IMR-90 (cell line): ENCODE data around the gene ABCC5. TPM values are rescaled to one million over a fixed set of nuclear protein-coding genes. Genes with fewer than 3 reads are reported as not detected.

Experiments used
- ATAC-seq: fragments of 200-7000 bp; cut with Tn5 transposase; 2 replicates; pipeline ENCODE4 v1.9.1; 2020; ENCODE audit warnings: low read depth, mild to moderate bottlenecking, moderate library complexity
- BruUV-seq: library from RNA; stranded (reverse); fragments of 400-500 nt; replicated peaks from 2 replicates; lab custom pipeline; 2021; lab: Mats Ljungman, UMichigan
- CTCF ChIA-PET: fragments of 300-600 bp; formaldehyde crosslinking; extraction: SDS; loops from one replicate; lab custom pipeline; 2021; ENCODE audit warnings: antibody characterized with exemption; lab: Yijun Ruan, JAX
- POLR2A ChIA-PET: fragments of 300-600 bp; sonication (Branson Sonifier 250); formaldehyde crosslinking; loops from one replicate; lab custom pipeline; 2022; ENCODE audit warnings: antibody characterized with exemption; ENCODE audit not compliant: unreplicated experiment; lab: Charles Lee
- DNase-seq: peaks from one replicate; pipeline ENCODE4 v3.0.0; 2013
- H2AFZ ChIP-seq: replicated peaks from 2 replicates; pipeline ENCODE3; 2013; ENCODE audit warnings: low read length, mild to moderate bottlenecking; ENCODE audit not compliant: poor library complexity
- H2AK5ac ChIP-seq: 2 replicates; pipeline ENCODE4 v1.6.1; 2013; ENCODE audit warnings: low read depth, low read length, inconsistent platforms
- H2AK9ac ChIP-seq: replicated peaks from 2 replicates; pipeline ENCODE3; 2013; ENCODE audit warnings: mild to moderate bottlenecking, low read depth, low read length, moderate library complexity; ENCODE audit not compliant: poor library complexity
- H2BK120ac ChIP-seq: 2 replicates; pipeline ENCODE4 v1.6.1; 2013; ENCODE audit warnings: low read depth, low read length, inconsistent platforms
- H2BK15ac ChIP-seq: 3 replicates; pipeline ENCODE4 v1.6.1; 2013; ENCODE audit warnings: low read depth, low read length, inconsistent platforms
- H2BK20ac ChIP-seq: 2 replicates; pipeline ENCODE4 v1.6.1; 2013; ENCODE audit warnings: low read depth, mild to moderate bottlenecking, inconsistent platforms, low read length, moderate library complexity
- H2BK5ac ChIP-seq: 2 replicates; pipeline ENCODE4 v1.6.1; 2013; ENCODE audit warnings: mild to moderate bottlenecking, low read depth, low read length, inconsistent platforms; ENCODE audit not compliant: poor library complexity, severe bottlenecking
- H3K14ac ChIP-seq: replicated peaks from 2 replicates; pipeline ENCODE4 v1.6.1; 2013; ENCODE audit warnings: low read depth, low read length, inconsistent platforms
- H3K18ac ChIP-seq: 2 replicates; pipeline ENCODE4 v1.6.1; 2013; ENCODE audit warnings: low read depth, low read length, control low read depth
- H3K23ac ChIP-seq: 2 replicates; pipeline ENCODE4 v1.6.1; 2013; ENCODE audit warnings: low read depth, low read length, inconsistent platforms
- H3K27ac ChIP-seq: 2 replicates; pipeline ENCODE4 v1.5.1; 2013; ENCODE audit warnings: mild to moderate bottlenecking, control low read depth, low read length; ENCODE audit not compliant: insufficient read depth
- H3K27me3 ChIP-seq: 2 replicates; pipeline ENCODE4 v1.6.1; 2013; ENCODE audit warnings: low read length; ENCODE audit not compliant: control insufficient read depth, insufficient read depth
- H3K36me3 ChIP-seq: 2 replicates; pipeline ENCODE4 v1.6.1; 2013; ENCODE audit warnings: low read length, mixed read lengths; ENCODE audit not compliant: control insufficient read depth, insufficient read depth
- H3K4ac ChIP-seq: 2 replicates; pipeline ENCODE4 v1.6.1; 2013; ENCODE audit warnings: low read depth, low read length, inconsistent platforms
- H3K4me1 ChIP-seq: 2 replicates; pipeline ENCODE4 v1.6.1; 2013; ENCODE audit warnings: low read length, mixed read lengths; ENCODE audit not compliant: control insufficient read depth, insufficient read depth
- H3K4me2 ChIP-seq: 2 replicates; pipeline ENCODE4 v1.6.1; 2013; ENCODE audit warnings: low read depth, mild to moderate bottlenecking, control low read depth, low read length, moderate library complexity
- H3K4me3 ChIP-seq: 2 replicates; pipeline ENCODE4 v1.5.1; 2013; ENCODE audit warnings: low read depth, mild to moderate bottlenecking, control low read depth, low read length, moderate library complexity; ENCODE audit not compliant: insufficient read depth
- H3K56ac ChIP-seq: 2 replicates; pipeline ENCODE4 v1.6.1; 2013; ENCODE audit warnings: low read length, inconsistent platforms; ENCODE audit not compliant: insufficient read depth; ENCODE audit errors: extremely low read depth
- H3K79me1 ChIP-seq, 2 experiments: 2 replicates each; pipeline ENCODE4 v1.6.1; 2013; ENCODE audit warnings: low read length in 2 of 2, inconsistent platforms in 1 of 2, low read depth in 1 of 2
- H3K9ac ChIP-seq: 2 replicates; pipeline ENCODE4 v1.6.1; 2013; ENCODE audit warnings: low read depth, low read length, control low read depth
- H3K9me1 ChIP-seq: 2 replicates; pipeline ENCODE4 v1.6.1; 2013; ENCODE audit warnings: low read length, inconsistent platforms; ENCODE audit not compliant: insufficient read depth
- H3K9me3 ChIP-seq: 2 replicates; pipeline ENCODE4 v1.6.1; 2013; ENCODE audit warnings: low read length; ENCODE audit not compliant: control insufficient read depth, insufficient read depth
- H4K20me1 ChIP-seq: 2 replicates; pipeline ENCODE4 v1.6.1; 2013; ENCODE audit warnings: low read length, inconsistent platforms; ENCODE audit not compliant: insufficient read depth
- H4K5ac ChIP-seq: 2 replicates; pipeline ENCODE4 v1.6.1; 2013; ENCODE audit warnings: mild to moderate bottlenecking, low read depth, low read length, control low read depth
- H4K8ac ChIP-seq, 2 experiments: 2 replicates each; pipeline ENCODE4 v1.6.1; 2013; ENCODE audit warnings: low read depth in 2 of 2, low read length in 2 of 2, control low read depth in 1 of 2, inconsistent platforms in 1 of 2
- H4K91ac ChIP-seq: 2 replicates; pipeline ENCODE4 v1.6.1; 2013; ENCODE audit warnings: low read depth, low read length, inconsistent platforms; ENCODE audit not compliant: insufficient read depth
- BHLHE40 ChIP-seq: fragments of 150-350 bp; IDR thresholded peaks from 2 replicates; pipeline ENCODE4 v1.6.1; 2016; ENCODE audit warnings: mild to moderate bottlenecking, low read depth, low read length
- CEBPB ChIP-seq: IDR thresholded peaks from 2 replicates; pipeline ENCODE4 v1.6.1; 2012; ENCODE audit warnings: low read depth, low read length, improper control_type of control experiment
- CTCF ChIP-seq: conservative IDR thresholded peaks from 2 replicates; pipeline ENCODE4 v1.5.1; 2012; ENCODE audit warnings: mild to moderate bottlenecking, low read depth, low read length, improper control_type of control experiment
- ELK1 ChIP-seq: fragments of 150-350 bp; IDR thresholded peaks from 2 replicates; pipeline ENCODE4 v1.6.1; 2016; ENCODE audit warnings: low read depth, mild to moderate bottlenecking, low read length, moderate library complexity, borderline replicate concordance
- FOS ChIP-seq: fragments of 150-350 bp; IDR thresholded peaks from 2 replicates; pipeline ENCODE4 v1.6.1; 2016; ENCODE audit warnings: low read depth, low read length
- MAFK ChIP-seq: IDR thresholded peaks from 2 replicates; pipeline ENCODE4 v1.6.1; 2012; ENCODE audit warnings: low read depth, low read length, improper control_type of control experiment
- NFE2L2 ChIP-seq: fragments of 150-350 bp; IDR thresholded peaks from 2 replicates; pipeline ENCODE4 v1.6.1; 2016; ENCODE audit warnings: low read depth, mild to moderate bottlenecking, low read length
- POLR2A ChIP-seq: IDR thresholded peaks from 2 replicates; pipeline ENCODE4 v1.6.1; 2012; ENCODE audit warnings: mild to moderate bottlenecking, low read depth, low read length
- RAD21 ChIP-seq: IDR thresholded peaks from 2 replicates; pipeline ENCODE4 v1.6.1; 2012; ENCODE audit warnings: low read length, improper control_type of control experiment
- RCOR1 ChIP-seq: IDR thresholded peaks from 2 replicates; pipeline ENCODE4 v1.6.1; 2012; ENCODE audit warnings: mild to moderate bottlenecking, low read length, improper control_type of control experiment; ENCODE audit not compliant: insufficient replicate concordance
- RFX5 ChIP-seq: IDR thresholded peaks from 2 replicates; pipeline ENCODE4 v1.8.0; 2012; ENCODE audit warnings: low read depth, mild to moderate bottlenecking, low read length, moderate library complexity
- SMC3 ChIP-seq: fragments of 150-350 bp; IDR thresholded peaks from 2 replicates; pipeline ENCODE4 v1.6.1; 2016; ENCODE audit warnings: low read depth, mild to moderate bottlenecking, antibody characterized with exemption, low read length, moderate library complexity
- USF2 ChIP-seq: fragments of 150-350 bp; IDR thresholded peaks from 2 replicates; pipeline ENCODE4 v1.6.1; 2017; ENCODE audit warnings: mild to moderate bottlenecking, antibody characterized with exemption, low read length, low read depth
- WGBS, 2 experiments: methylation state at CpG; one replicate each; pipeline versions ENCODE4 v1.1.5 to v1.1.7; 2013; ENCODE audit warnings: missing lambda C conversion rate in 2 of 2; ENCODE audit not compliant: insufficient read length in 1 of 2; ENCODE audit errors: extremely low coverage in 2 of 2; 5-methylcytosine and 5-hydroxymethylcytosine counted together
- dilution Hi-C: fragments of 300-500 bp; cut with HindIII; formaldehyde crosslinking; loops from one replicate; pipeline ENCODE4 v1.14.3; 2018; ENCODE audit warnings: low sequenced_read_pairs; ENCODE audit not compliant: unreplicated experiment
- in situ Hi-C: fragments of 300-500 bp; cut with MboI; formaldehyde crosslinking; loops from 3 replicates; pipeline ENCODE4 v1.14.3; 2019; ENCODE audit warnings: low sequenced_read_pairs, inconsistent platforms, mixed read lengths
- intact Hi-C: fragments of 100-400 bp; cut with micrococcal nuclease; formaldehyde crosslinking; loops from 2 replicates; pipeline ENCODE4 v1.10.0; 2022
- polyA plus RNA-seq, 3 experiments: library from polyadenylated mRNA; depleted of rRNA; stranded (reverse); fragments of >200 nt; gene quantifications; 2 replicates each; pipeline ENCODE4 v1.2.3, GENCODE V29; 2012; ENCODE audit warnings: low replicate concordance in 1 of 3
- total RNA-seq: library from RNA; depleted of rRNA; stranded (reverse); fragments of >200 nt; gene quantifications from 2 replicates; pipeline ENCODE4 v1.2.3, GENCODE V29; 2012

Gene ABCC5
- total and polyA plus RNA-seq, 2 of the 4 experiments (the other 2 are of a cell fraction) = 8.4 to 17.7 TPM

- H3K23ac ChIP-seq = peak within 1 kb of the TSS; percentile 84
- peak within 1 kb of the TSS; percentile 73 to 91 for H4K8ac ChIP-seq
- H3K27me3 ChIP-seq = peaks cover 8% of the 10 kb centered on the region
- H3K4me3 ChIP-seq = peak within 1 kb of the TSS; percentile 90
- no peaks in the 10 kb centered on the region for H3K36me3 ChIP-seq
- 2% methylated on average over 34 of the region's 63 CpGs; no CpG with 5 or more reads in 1 of the 2 experiments for WGBS, 2 experiments
- peak within 1 kb of the TSS; percentile 96 for H2AK9ac ChIP-seq
- H3K79me1 ChIP-seq = peaks cover 0 to 33% of the 10 kb centered on the region in 2 experiments; a peak in 2 of 4 replicates
- dilution Hi-C loops (no loop called here), intact Hi-C loops (loop anchor here (1.0 to 10.0 kb wide), 5 partner anchors 59 to 760 kb away; partner anchors contain the start of gene MAP6D1), in situ Hi-C loops (no loop called here)
- BruUV-seq = no TSS peak
- peak within 1 kb of the TSS; percentile 96 for H2AFZ ChIP-seq
- H3K56ac ChIP-seq = peak within 1 kb of the TSS; percentile 54
- H3K18ac ChIP-seq = peak within 1 kb of the TSS; percentile 35
- peak within 1 kb of the TSS; percentile 70 for H3K4ac ChIP-seq
- H3K27ac ChIP-seq = peak within 1 kb of the TSS; percentile 81
- ChIA-PET CTCF (interaction anchor here (0.5 to 1.4 kb wide), 10 partner anchors 11 to 461 kb away, joined by 3 to 7 read pairs (median 4); partner anchors contain the start of gene MAP6D1), POLR2A (no interaction called here)
- peak within 1 kb of the TSS; percentile 88 for H3K4me2 ChIP-seq
- no peaks in the 10 kb centered on the region for H3K9me1 ChIP-seq
- H2BK5ac ChIP-seq = peak within 1 kb of the TSS; percentile 67
- H2BK120ac ChIP-seq = peak within 1 kb of the TSS; percentile 69
- peak within 1 kb of the TSS; percentile 88 for H3K9ac ChIP-seq
- peak within 1 kb of the TSS; percentile 60 for H4K91ac ChIP-seq
- H3K4me1 ChIP-seq = peaks cover 4% of the 10 kb centered on the region; the same call in 1 of the 2 replicates
- H2BK20ac ChIP-seq = peak within 1 kb of the TSS; percentile 20
- H4K5ac ChIP-seq = peak within 1 kb of the TSS; percentile 68
- H2BK15ac ChIP-seq = peak within 1 kb of the TSS; percentile 13; the same call in 1 of the 3 replicates
- H3K9me3 ChIP-seq = no peaks in the 10 kb centered on the region
- DNase-seq (peak; percentile 81), ATAC-seq (peak; percentile 98)
- peaks cover 12% of the 10 kb centered on the region for H4K20me1 ChIP-seq
- peak within 1 kb of the TSS; percentile 84 for H3K14ac ChIP-seq
- H2AK5ac ChIP-seq = peak within 1 kb of the TSS; percentile 70
- peak; percentile 94 for TF ChIP-seq CTCF
- TF ChIP-seq POLR2A = no peak
- 0 out of 2 replicates have a peak, but pooled peaks have one; percentile 3 for TF ChIP-seq FOS
- TF ChIP-seq NFE2L2 = no peak
- TF ChIP-seq RCOR1 = no peak
- TF ChIP-seq ELK1 = no peak
- no peak for TF ChIP-seq RFX5
- TF ChIP-seq BHLHE40 = peak; percentile 17; the same call in 1 of the 2 replicates
- TF ChIP-seq RAD21 = peak; percentile 76
- no peak for TF ChIP-seq MAFK
- peak; percentile 37; the same call in 1 of the 2 replicates for TF ChIP-seq USF2
- peak; percentile 54 for TF ChIP-seq SMC3
- TF ChIP-seq CEBPB = peak; percentile 26; the same call in 1 of the 2 replicates
Measured at GRCh38 chr3:183884427-183885296, 133.0 kb downstream of the ABCC5 start, which contains the start of gene PARL. PARL (minus strand) TSS chr3:183884880; CDS start chr3:183884846, 34 bp downstream.
